K562 (cell line): ENCODE data around the gene CARMIL3. TPM values are rescaled to one million over a fixed set of nuclear protein-coding genes. Genes with fewer than 3 reads are reported as not detected.
A peak's percentile ranks its signal among the peaks of the same experiment; 100 is the strongest.

ENCODE experiments used
- AFF1 ChIP-seq, 2 experiments: fragments of 450-650 bp; IDR thresholded peaks; 2 replicates each; pipeline ENCODE4 v1.6.1; 2018; ENCODE audit warnings: mild to moderate bottlenecking in 2 of 2, low read depth in 1 of 2; ENCODE audit not compliant: partially characterized antibody in 2 of 2
- BHLHE40 ChIP-seq: IDR thresholded peaks from 2 replicates; pipeline ENCODE4 v1.6.1; 2011; ENCODE audit warnings: low read length, improper control_type of control experiment
- CBX3 ChIP-seq, 2 experiments: IDR thresholded peaks; 1 replicate in 1 of 2; 2 replicates in 1 of 2; pipeline ENCODE4 v1.6.1; 2012; ENCODE audit warnings: inconsistent platforms in 2 of 2, low read length in 2 of 2, borderline replicate concordance in 1 of 2, control low read depth in 1 of 2
- CCAR2 ChIP-seq: fragments of 200-400 bp; formaldehyde crosslinking; IDR thresholded peaks from 2 replicates; pipeline ENCODE4 v1.6.1; 2017; ENCODE audit warnings: mild to moderate bottlenecking, low read depth, low read length
- FIP1L1 ChIP-seq: fragments of 200-400 bp; formaldehyde crosslinking; IDR thresholded peaks from 2 replicates; pipeline ENCODE4 v1.6.1; 2018; ENCODE audit warnings: mild to moderate bottlenecking, low read depth, low read length; ENCODE audit not compliant: poor library complexity, severe bottlenecking
- NR0B1 ChIP-seq: fragments of 450-650 bp; IDR thresholded peaks from one replicate; pipeline ENCODE4 v1.6.1; 2018; ENCODE audit warnings: mild to moderate bottlenecking, moderate library complexity; ENCODE audit not compliant: partially characterized antibody
- NRF1 ChIP-seq, 2 experiments: fragments of 450-650 bp; IDR thresholded peaks in 1 of 2; conservative IDR thresholded peaks in 1 of 2; 2 replicates each; pipeline ENCODE4 v1.6.1; 2014; ENCODE audit warnings: mild to moderate bottlenecking in 2 of 2
- PHF20 ChIP-seq: fragments of 450-650 bp; IDR thresholded peaks from 2 replicates; pipeline ENCODE4 v1.6.1; 2018; ENCODE audit not compliant: partially characterized antibody
- PRPF4 ChIP-seq: fragments of 200-400 bp; formaldehyde crosslinking; IDR thresholded peaks from one replicate; pipeline ENCODE4 v1.6.1; 2017; ENCODE audit warnings: low read length, low read depth, mild to moderate bottlenecking; ENCODE audit not compliant: insufficient read depth, poor library complexity, severe bottlenecking
- REST ChIP-seq, 2 experiments: fragments of 450-650 bp; formaldehyde crosslinking in 1 of 2; IDR thresholded peaks; 2 replicates each; pipeline versions ENCODE4 v1.4.0 to v1.6.1; 2014 to 2020; ENCODE audit warnings: mild to moderate bottlenecking in 2 of 2, borderline replicate concordance in 1 of 2, low read depth in 1 of 2
- TCF3 ChIP-seq: sonication (generic); formaldehyde crosslinking; IDR thresholded peaks from 2 replicates; pipeline ENCODE4 v1.4.0; 2020; ENCODE audit warnings: mild to moderate bottlenecking, missing genetic modification reagents
- polyA plus RNA-seq, 8 experiments: library from polyadenylated mRNA; depleted of rRNA in 4 of 8; stranded (reverse) in 5 of 8; unstranded in 3 of 8; fragments of >200 nt; fragmentation: Nextera tagmentation in 2 of 8; fragmentation: Illumina TruSeq in 1 of 8; extraction: Ambion mirVana in 2 of 8; extraction: Trizol in 1 of 8; gene quantifications; 2 replicates each; pipeline versions ENCODE4 v1.2.1 to v1.2.3, GENCODE V29; 2011 to 2014; ENCODE audit warnings: inconsistent platforms in 1 of 8, missing spikeins in 1 of 8
- total RNA-seq, 7 experiments: library from RNA; depleted of rRNA in 6 of 7; stranded (reverse); fragments of >200 nt in 6 of 7; fragmentation: Illumina TruSeq in 2 of 7; extraction: Trizol in 2 of 7; gene quantifications; 2 replicates each; pipeline versions ENCODE4 v1.2.1 to v1.2.3, GENCODE V29; 2011 to 2021; ENCODE audit warnings: low replicate concordance in 1 of 7

CARMIL3 gene
- total and polyA plus RNA-seq, 9 of the 15 experiments (the other 6 are each of a cell fraction or from before 2014, with no cell fraction given): 0.01 to 0.11 (median 0.05) TPM; not detected in 5

GRCh38 chr14:24093901-24094840, 42.4 kb downstream of the CARMIL3 start, which contains the start of gene PCK2 (continued):
- TF ChIP-seq AFF1 (IDR thresholded peaks at IDR 0.05; ENCODE audit: low read depth in 1 of 2, partially characterized antibody in 2 of 2) (peak in 1 of 2 experiments; percentile 33), CBX3 (IDR thresholded peaks at IDR 0.05; ENCODE audit: borderline replicate concordance in 1 of 2, low read length in 2 of 2) (no peak), NR0B1 (no peak), NRF1 (conservative IDR thresholded peaks at IDR 0.05 in 1 of 2, IDR thresholded peaks at IDR 0.05 in 1 of 2) (peak; percentile 46 to 50; a peak in 3 of 4 replicates), PHF20 (no peak), REST (IDR thresholded peaks at IDR 0.05; ENCODE audit: borderline replicate concordance) (no peak), REST (CRISPR knock-in tag; IDR thresholded peaks at IDR 0.05; ENCODE audit: low read depth) (peak; percentile 45; the same call in 1 of the 2 replicates), TCF3 (CRISPR knock-in tag) (0 out of 2 replicates have a peak, but pooled peaks have one; percentile 7), FIP1L1 (peak; percentile 86), CCAR2 (no peak), BHLHE40 (no peak), PRPF4 (peak; percentile 93)
